Effector CD4-positive, alpha-beta T cell (primary cell): Measurements from ENCODE around the gene NFE2L2.
A peak's percentile ranks its signal among the peaks of the same experiment; 100 is the strongest.
"Not testable (repeated sequence)": the region's sequence is repeated elsewhere in the genome, so short reads cannot be mapped to it uniquely, and the experiment has no call there.

Source experiments
- DNase-seq: peaks from one replicate; pipeline ENCODE4 v3.0.0-alpha.2; 2020
- total RNA-seq: gene quantifications from one replicate; lab custom pipeline; 2026; lab: John Stamatoyannopoulos, UW

NFE2L2 gene
- total RNA-seq = 115 reads per million, percentile 85 among the genes with 10 or more reads in this experiment

DNA sequence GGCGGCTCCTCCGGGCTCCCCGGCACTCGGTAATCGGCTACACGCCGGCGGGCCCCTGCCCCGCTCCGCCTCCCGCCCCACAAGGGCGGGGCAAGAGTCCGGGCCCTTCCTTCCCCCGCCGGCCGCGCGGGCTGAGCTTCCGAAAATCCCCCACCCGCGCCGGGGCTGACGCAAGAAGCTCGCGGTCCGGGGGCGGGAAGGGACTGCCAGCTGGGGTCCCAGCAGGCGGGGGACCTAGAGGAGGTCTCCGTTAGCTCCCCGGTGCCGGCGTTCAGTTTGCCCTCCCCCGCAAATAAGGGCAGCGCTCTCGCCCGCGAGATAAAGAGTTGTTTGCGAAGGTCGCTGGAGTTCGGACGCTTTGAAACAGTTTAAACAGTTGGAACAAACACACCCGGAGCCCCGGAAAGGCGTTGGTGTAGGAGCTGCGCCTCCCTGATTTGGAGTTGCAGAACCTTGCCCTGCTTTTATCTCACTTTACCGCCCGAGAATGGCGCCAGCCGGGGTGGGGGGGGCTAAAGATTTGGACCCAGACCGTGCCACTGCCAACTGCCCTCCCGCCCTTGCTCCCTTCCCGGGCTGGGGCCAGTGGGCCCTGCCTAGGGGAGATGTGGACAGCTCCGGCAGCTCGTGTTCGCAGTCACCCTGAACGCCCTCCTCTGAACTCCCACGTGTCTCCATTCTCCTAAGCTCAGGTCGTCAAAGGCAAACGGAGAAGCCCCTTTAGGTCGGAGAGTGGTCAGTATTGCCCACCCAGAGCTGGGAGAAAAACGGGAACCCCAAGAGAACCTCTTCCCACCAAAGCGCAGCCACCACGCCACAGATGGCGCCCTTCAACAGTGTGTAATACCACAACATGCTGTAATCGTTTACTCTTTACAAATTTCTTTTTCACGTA lies at the start of gene NFE2L2:
TSS of gene NFE2L2 (minus strand) at position 35 of the 895 bp plus-strand sequence. CDS start 151 bp downstream, outside the sequence.
- peak; percentile 89 for DNase-seq

DNA sequence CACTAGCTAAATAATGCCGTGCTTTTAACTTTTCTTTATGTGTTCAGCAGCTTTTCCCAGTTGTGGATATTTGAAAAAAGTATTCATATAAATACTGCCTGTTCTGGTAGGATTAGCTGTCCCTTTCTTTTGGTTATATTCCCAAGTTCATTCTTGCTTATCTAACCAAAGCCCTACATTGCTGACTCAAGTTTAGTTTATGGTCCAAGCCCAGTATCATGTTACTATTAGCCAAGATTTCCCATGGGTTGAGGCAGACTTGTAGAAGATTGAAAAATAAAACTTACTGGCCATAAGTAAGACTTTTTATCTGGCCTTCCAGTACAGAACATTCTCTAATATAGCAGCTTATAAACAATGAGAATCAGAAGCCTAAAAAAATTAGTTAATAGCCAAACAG lies 49.7 kb upstream of the NFE2L2 start:
- no peak for DNase-seq

DNA sequence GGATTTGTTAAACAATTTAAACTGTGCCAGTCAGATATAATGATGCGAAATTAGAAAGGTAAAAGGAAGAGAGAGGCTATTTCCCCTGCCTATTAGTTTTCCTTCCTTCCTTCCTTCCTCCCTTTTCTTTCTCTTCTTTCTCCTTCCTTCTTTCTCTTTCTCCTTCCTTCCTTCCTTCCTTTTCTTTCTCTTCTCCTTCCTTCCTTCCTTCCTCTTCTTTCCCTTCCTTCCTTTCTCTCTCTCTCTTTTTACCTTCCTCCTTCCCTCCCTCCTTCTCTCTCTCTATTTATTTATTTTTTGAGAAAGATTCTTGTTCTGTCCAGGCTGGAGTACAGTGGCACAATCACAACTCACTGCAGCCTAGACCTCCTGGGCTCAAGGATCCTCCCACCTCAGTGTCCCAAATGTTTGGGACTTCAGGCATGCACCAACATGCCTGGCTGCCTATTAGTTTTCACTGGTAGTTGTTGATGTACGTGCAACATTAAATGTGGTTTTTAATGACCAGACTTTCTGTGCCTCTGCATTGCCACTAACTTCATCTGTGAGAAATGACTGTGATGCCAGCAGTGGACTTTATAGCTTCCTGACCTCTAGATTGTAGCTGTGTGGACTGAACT lies 48.7 kb upstream of the NFE2L2 start:
- no peak for DNase-seq

DNA sequence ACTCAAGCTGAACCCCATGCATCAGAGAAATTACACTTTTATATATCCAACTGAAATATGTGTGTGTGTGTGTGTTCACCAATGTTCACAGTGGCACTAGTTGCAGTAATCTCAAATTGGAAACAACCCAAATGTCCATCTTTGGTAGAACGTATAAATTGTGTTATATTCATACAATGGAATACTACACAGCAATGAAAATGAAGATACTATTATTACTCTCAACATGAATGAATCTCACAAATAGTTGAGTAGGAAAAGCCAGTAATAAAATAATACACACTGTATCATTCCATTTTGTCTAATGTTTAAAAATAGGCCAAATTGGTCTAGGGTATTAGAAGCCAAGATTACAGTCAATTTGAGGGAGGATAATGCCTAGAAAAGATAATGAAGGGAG lies 48.0 kb upstream of the NFE2L2 start:
- DNase-seq = no peak

- not testable (repeated sequence) for DNase-seq
Measured at GRCh38 chr2:177309672-177310309, 45.3 kb upstream of the NFE2L2 start.

- no peak for DNase-seq
Measured at GRCh38 chr2:177306550-177306949, 42.0 kb upstream of the NFE2L2 start.

DNA sequence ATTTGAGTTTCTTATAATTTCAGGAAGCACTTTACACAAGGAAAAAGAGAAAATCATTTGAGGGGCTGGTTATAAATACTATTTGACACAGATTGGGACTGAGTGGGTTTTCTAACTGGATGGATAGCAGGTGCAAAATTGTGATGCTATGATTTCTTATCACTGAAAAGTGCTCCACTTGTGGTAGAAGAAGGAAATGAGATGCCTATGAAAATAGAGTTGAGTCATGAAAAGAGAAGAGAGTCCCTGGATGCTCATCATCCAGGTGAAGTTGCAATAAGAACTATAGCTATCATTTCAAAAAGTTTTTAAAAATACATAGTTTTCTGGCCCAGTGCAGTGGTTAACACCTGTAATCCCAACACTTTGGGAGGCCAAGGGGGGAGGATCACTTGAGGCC lies 39.4 kb upstream of the NFE2L2 start:
- no peak for DNase-seq

DNA sequence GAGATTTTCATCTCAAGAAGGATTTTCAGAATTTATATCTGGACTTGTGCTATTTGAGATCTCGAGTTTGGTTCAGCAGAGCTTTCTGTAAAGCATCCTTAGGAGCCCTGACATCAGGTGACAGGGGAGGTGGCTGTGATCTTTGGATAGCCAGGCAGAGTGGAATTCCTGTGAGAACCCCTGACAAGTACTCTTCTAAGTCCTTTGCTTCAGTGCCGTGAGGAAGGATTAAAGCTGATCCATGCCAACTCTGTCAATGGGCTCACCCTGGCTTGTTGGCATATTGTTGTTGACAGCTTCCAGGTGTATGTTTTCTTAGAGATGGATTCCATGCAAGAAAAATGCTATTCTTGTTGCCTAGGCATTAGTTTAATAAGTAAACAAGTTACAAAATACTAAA lies 38.0 kb upstream of the NFE2L2 start:
- no peak for DNase-seq

DNA sequence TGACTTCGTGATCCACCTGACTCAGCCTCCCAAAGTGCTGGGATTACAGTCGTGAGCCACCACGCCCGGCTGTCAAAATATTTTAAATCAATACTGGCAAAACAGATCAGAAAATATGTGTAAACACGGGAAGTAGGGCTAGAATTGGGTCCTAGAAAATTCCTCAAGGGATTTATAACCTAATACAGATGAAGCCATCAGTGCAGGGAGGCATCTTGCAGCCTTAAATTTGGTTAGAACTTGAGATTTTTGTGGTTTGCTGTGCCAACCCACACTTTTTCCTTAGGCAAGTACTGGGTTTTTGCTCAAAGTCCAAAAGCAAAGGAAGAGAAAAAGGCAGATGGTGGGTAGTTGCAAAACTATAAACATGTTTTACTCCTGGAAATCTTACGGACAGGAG lies 33.7 kb upstream of the NFE2L2 start:
- no peak for DNase-seq

DNA sequence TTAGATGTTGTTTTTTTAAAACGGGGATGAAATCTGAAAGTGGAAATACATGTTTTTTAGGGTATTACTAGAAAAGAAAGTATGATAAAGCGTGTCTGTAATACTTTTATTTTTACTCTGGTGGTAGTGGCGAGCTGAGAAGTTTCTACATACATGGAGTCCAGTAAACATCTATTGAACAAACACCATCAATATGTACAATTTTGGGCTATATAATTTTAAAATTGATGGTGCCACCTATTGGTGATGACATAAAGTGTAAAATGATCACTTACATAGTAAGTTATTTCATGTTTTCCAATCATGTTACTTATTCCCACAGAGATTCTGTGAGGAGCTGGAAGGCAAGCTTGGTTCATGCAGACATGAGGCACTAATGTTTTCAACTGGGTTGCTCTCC lies 31.5 kb upstream of the NFE2L2 start:
- DNase-seq = no peak

DNA sequence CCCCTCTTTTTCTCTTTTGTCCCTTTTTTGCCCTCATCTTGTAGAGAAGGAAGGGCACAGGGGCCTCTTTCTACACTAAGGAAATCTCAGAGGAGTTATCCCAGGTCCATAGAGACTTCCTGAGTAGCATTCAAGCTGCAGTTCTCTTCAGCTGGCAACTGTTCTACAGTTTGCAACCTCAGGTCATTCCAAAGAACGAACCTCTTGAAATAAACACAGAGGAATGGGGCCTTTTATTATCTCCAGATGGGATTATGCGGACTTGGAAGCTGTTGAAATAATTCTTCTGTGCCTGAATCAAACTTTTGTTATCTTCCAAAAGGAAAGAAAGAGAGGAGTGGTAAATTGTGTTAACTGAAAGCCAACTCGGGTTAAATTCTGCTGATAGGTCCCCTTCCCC lies 31.0 kb upstream of the NFE2L2 start:
- no peak for DNase-seq

GRCh38 chr2:177291701-177292100 lies 27.2 kb upstream of the NFE2L2 start:
- no peak for DNase-seq

DNA sequence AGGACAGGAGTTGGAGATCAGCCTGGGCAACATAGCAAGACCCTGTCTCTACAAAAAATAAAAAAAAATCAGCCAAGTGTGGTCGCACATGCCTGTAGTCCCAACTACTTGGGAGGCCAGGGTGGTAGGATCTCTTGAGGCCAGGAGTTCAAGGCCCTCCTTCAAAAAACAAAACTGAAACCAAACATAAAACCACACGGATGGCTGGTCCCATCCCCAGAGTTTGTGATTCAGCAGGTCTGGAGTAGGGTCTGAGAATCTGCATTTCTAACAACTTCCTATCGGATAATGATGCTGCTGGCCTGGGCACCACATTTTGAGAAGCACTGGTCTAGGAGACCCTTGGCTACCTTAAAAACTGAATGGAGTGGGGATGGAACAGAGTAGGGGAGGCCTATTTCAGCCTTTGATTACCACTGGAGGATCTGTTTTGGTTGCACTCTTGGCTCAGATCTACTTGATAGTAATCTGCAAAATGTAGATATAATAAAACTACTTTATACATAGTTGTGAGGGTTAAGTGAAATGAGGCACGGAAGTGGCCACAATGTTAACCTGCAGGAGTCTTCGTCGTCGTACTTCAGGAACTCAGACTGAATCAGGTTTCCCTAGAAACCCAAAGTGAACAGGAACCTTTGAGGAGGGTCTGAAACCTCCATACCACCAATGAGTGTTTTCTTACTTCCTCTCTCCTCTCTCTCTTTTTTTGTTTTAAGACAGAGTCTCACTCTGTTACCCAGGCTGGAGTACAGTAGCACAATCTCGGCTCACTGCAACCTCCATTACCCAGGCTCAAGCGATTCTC lies 25.5 kb upstream of the NFE2L2 start:
- no peak for DNase-seq

DNA sequence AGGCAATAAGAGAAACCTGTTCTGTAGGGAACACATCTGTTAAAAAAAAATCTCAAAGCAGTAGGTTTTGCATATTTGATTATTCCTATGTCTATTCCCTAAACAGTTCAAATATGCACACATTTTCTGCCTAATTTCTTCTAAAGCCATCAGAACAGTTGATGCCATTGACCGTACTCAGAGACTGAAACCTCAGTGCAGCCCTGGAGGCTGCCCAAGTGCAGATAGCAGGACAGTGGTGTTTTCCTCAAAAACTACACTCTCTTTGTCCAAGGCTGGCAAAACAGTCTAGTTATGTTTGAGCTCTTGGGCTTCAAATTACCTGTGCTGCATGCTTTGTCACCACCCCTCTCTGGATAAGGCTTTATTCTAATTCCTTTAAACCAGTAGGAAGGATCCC lies 23.3 kb upstream of the NFE2L2 start:
- DNase-seq = no peak

GRCh38 chr2:177285892-177286715 lies 21.6 kb upstream of the NFE2L2 start:
- DNase-seq = no peak

DNA sequence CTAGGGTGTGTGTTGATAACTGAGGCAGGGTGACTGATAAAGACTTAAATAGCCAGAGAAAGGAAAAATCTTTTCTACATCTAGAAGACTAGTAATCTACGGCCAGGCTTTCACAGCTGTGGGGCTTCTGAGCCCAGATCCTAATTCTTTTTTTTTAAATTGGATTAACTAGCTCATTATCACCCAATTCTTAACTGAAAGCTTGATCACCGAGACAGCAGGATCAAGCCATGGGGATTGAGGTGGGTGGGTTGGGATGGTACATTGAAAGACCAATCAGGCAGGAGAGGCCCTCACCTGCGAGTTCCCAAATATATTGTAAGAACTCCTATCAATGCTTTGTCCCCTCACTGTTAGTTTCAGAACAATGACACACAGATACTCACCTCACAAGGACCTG lies 20.0 kb upstream of the NFE2L2 start:
- DNase-seq = no peak

DNA sequence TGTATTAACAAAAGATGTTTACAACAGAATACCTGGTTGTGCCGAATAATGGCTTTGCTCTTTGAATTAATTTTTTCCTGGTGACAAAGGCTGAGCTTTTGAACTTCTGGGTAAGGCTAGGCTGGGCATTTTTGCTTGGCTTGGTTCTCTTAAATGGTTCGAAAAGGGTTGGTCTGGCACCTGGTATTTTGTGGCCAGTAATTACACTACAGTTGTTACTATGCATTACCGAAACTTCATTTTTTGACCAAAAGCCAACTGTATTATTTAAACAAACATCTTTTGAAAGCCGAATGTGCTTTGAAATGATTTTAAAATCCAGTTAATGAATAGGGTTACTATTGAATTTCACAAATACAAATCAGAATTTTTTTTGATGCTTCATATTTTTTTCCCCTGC lies 19.4 kb upstream of the NFE2L2 start:
- DNase-seq = no peak

DNA sequence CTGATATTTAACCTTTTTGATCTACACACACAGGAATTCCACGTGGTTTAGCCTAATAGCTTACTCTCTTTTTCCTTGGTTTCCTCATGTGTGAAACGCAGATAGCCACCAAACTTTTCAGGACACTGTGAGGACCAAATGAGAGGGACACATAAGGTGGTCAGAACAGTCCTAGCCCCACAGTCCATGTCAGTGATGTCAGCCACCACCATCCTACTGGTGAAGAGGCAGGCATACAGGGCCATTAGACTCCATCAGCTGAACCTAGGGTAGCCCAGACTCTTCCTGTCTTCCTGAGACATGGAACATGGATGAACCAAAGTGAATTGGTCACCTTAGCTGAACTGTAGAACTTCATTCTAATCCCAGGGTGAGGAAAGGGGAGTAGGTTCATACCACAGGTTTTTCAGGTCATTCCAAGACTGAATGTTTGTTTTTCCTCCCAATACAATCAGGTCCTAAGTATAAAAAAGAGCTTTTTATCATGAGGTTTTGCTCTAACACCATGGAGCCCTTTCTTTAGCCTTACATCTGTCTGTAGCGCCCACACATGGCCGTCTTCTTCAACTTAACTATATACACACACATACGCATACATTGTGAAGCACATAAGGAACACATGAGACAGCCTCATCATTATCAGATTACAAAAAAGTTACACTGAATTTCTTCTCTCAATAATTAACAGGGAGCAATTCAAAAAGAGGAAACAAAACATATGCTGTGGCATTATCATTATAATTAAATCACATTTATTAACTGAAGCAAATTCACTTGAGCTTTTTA lies 18.5 kb upstream of the NFE2L2 start:
- DNase-seq = no peak

DNA sequence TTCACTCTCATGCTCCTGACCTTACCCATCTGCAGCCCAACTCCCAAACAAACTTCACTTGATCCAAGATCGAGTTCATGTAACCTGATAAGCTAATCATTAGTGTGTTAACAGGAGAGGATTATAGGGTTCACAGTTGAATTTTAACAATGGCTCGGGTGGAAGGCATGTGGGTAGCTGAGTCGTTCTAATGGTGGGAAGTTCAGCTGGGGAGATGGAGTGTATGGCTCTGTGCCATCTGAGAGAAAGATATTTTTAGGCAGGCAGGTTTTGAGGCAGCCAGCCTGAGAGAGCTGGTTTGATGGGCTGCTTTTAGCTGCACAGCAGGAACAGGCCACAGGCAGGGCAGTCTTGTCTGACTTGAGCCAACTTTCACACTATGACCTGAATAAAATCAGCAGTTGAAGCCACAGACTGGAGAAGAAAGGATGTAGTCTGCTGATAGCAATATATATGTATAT lies 17.7 kb upstream of the NFE2L2 start:
- no peak for DNase-seq

DNA sequence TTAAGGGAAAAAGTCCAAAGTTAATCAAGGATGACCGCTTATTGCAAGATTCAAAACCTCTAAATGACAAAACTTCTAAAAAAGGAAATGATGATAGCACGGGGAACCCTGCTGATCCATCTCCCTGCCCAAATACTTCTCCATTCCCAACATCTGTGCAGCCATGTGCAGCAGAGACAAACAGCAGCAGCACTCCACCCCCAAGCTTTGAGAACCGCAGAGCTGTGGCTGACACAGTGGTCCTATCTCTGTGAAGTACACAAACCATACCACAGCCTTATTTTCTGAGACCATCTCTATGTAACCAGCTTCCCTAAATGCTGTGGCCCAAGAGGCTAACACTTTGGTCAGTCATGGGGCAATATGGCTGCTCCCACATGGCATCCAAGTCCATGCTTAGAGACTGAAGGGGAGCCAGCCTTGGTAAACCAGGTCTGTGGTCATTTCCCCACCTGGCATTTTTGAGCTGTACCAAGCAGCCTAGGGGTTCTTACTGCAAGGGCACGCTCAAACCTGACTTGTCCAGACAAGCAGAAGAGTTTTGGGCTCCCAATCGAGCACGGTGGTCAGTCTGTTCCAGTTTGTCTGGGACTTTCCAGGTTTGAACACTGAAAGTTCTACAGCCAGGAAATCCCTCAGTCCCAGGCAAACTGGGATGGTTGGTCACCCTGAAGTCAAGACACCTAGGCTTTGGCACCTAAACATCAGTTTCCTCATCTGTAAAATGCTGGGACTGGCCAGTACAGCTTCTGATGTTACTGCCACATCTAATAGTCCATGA lies 17.1 kb upstream of the NFE2L2 start:
- no peak for DNase-seq
